RWPE1 (cell line): ENCODE data around the gene RXYLT1.

ENCODE experiments used
- CTCF ChIA-PET: fragments of 350-600 bp; sonication (Branson Sonifier 250); formaldehyde crosslinking; extraction: SDS; loops from one replicate; lab custom pipeline; 2021; lab: Yijun Ruan, JAX
- POLR2A ChIA-PET: fragments of 400-600 bp; formaldehyde crosslinking; extraction: SDS; loops from one replicate; lab custom pipeline; 2020; ENCODE audit warnings: antibody characterized with exemption; ENCODE audit not compliant: low non-redundant PET; lab: Yijun Ruan, JAX
- DNase-seq: peaks from one replicate; pipeline ENCODE4 v3.0.0; 2012; ENCODE audit warnings: low spot score
- H3K27ac ChIP-seq: fragments of 450-650 bp; 2 replicates; pipeline ENCODE4 v1.5.1; 2017
- CTCF ChIP-seq: fragments of 450-650 bp; conservative IDR thresholded peaks from 2 replicates; pipeline ENCODE4 v1.5.1; 2017; ENCODE audit warnings: low read depth, mild to moderate bottlenecking

Gene RXYLT1

GRCh38 chr12:63844391-63845341 lies 65.0 kb downstream of the RXYLT1 start, which contains the start of gene SRGAP1:
TSS of gene SRGAP1 (plus strand) at chr12:63844700. CDS start at chr12:63844817, 117 bp downstream.
- POLR2A ChIA-PET, result interaction anchor here (0.6 to 1.6 kb wide), 3 partner anchors 78 to 377 kb away, joined by 3 to 7 read pairs (median 5); partner anchors contain the start of gene KICS2
- peak; percentile 46 for DNase-seq
- CTCF ChIA-PET, result interaction anchor here (0.6 to 3.0 kb wide), 17 partner anchors 8 to 412 kb away, joined by 3 to 16 read pairs (median 4); partner anchors contain the start of gene KICS2
- no peak for TF ChIP-seq CTCF
- peak within 1 kb of the TSS; percentile 89 for H3K27ac ChIP-seq

- CTCF ChIA-PET, result interaction anchor here (0.6 to 3.0 kb wide), 3 partner anchors 336 to 413 kb away, joined by 3 to 16 read pairs (median 14); no protein-coding TSS in a partner anchor
- H3K27ac ChIP-seq, result no peak overlapping the region
Measured at GRCh38 chr12:63845726-63846125, 66.0 kb downstream of the RXYLT1 start.

DNA sequence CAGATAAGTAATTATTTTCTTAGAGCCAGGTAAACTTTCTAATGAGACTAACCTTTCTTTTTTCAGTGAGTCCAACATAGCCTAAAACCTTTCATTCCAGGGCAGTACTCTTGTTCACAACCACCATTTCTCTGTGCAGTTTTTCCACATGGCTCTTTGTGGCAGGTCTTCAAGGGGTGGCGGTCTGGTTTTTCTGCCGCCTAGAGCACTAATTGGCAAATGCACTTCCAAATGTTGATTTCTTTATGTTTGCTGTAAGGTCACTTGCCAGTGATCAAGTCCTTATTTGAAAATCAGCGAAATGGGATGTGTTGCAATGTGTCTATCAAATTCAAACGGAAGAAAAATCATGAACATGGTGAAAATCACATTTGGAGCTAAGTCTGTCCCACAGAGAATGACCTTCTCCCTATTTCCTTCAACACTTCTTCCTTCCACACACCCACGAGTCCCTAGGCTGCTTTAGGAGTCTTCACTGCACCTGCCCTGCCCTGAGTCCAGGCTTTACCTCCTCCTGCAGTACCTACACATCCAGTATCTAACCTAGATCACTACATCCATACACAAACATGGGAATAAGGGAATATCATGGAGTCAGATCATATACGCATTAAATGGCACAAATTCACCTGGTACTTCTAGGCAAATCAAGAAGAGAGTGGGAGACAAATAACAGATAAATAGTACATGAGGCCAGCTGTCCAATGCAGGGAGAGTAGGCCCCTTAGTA lies 66.7 kb downstream of the RXYLT1 start:
- no peak for DNase-seq
- ChIA-PET CTCF (interaction anchor here (0.6 kb wide), 1 partner anchor 412 kb away, joined by 3 read pairs; no protein-coding TSS in a partner anchor), POLR2A (no interaction called here)
- TF ChIP-seq CTCF, result peak; percentile 28; the same call in 1 of the 2 replicates
- 0 out of 2 replicates have a peak overlapping the region, but pooled peaks have one; percentile 52 for H3K27ac ChIP-seq

More at GRCh38 chr12:63845726-63846125, 66.0 kb downstream of the RXYLT1 start:
- DNase-seq, result peak; percentile 37
- no peak for TF ChIP-seq CTCF
- POLR2A ChIA-PET, result interaction anchor here (1.6 kb wide), 1 partner anchor 376 kb away, joined by 7 read pairs; the partner anchor contains the start of gene KICS2

- no peak for TF ChIP-seq CTCF
- POLR2A ChIA-PET, result no interaction called here
- CTCF ChIA-PET, result interaction anchor here (0.6 kb wide), 1 partner anchor 92 kb away, joined by 3 read pairs; no protein-coding TSS in a partner anchor
- no peak for DNase-seq
- H3K27ac ChIP-seq, result no peak overlapping the region; the same call in 1 of the 2 replicates
Measured at GRCh38 chr12:63848450-63848849, 68.7 kb downstream of the RXYLT1 start.

- no peak overlapping the region for H3K27ac ChIP-seq
- ChIA-PET CTCF (interaction anchor here (0.6 kb wide), 1 partner anchor 91 kb away, joined by 3 read pairs; no protein-coding TSS in a partner anchor), POLR2A (no interaction called here)
- no peak for DNase-seq
- no peak for TF ChIP-seq CTCF
Measured at GRCh38 chr12:63849106-63849620, 69.5 kb downstream of the RXYLT1 start.
